NT2/D1 (cell line): ENCODE data around the gene MALL.
"Not testable (repeated sequence)": the region's sequence is repeated elsewhere in the genome, so short reads cannot be mapped to it uniquely, and the experiment has no call there.

Experiments
- SUZ12 ChIP-seq: IDR thresholded peaks from 2 replicates; pipeline ENCODE4 v1.6.1; 2011; ENCODE audit not compliant: insufficient read length, insufficient read depth; ENCODE audit errors: extremely low read depth
- YY1 ChIP-seq: IDR thresholded peaks from 2 replicates; pipeline ENCODE4 v1.6.1; 2011; ENCODE audit not compliant: insufficient read length, insufficient read depth
- ZNF274 ChIP-seq: IDR thresholded peaks from 2 replicates; pipeline ENCODE4 v1.6.1; 2011; ENCODE audit warnings: mild to moderate bottlenecking, low read depth, low read length

DNA sequence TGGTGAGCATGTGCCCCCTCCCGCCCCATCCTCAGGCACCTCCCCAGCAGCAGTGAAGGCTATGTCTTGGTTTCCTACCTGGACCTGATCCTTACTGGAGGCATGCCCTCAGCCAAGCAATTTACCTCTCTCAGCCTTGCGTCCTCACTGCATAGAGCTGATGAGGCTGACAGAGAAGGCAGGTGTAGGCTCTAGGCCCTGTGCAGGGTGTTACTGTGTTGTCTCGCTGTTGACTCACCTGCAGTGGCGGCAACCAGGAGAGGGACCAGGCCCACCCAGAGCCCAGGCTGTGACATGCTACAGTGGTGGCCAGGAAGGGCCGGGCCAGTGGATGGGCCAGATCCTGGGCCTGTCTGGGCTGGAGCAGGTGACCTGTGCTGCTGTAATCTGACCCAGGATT, 65.9 kb downstream of the MALL start:
- TF ChIP-seq SUZ12, YY1, ZNF274: not testable (repeated sequence)
